Activated CD8-positive, alpha-beta T cell treated with anti-CD3 and anti-CD28 coated beads, Interleukin-2, amount 10 ng/mL, durations not matched to agents 7 days and 5 days (primary cell): ENCODE data around the gene SIK3. TPM values are rescaled to one million over a fixed set of nuclear protein-coding genes. Genes with fewer than 3 reads are reported as not detected.

Experiments
- ATAC-seq: fragments of 150-1000 bp; cut with Tn5 transposase; one replicate; pipeline ENCODE4 v1.10.0; 2021; ENCODE audit warnings: moderate library complexity
- CTCF ChIA-PET: fragments of 350-600 bp; sonication (Branson Sonifier 250); formaldehyde crosslinking; loops from one replicate; lab custom pipeline; 2021; ENCODE audit warnings: antibody characterized with exemption; lab: Charles Lee
- POLR2A ChIA-PET: fragments of 350-600 bp; sonication (Branson Sonifier 250); formaldehyde crosslinking; loops from one replicate; lab custom pipeline; 2021; ENCODE audit warnings: antibody characterized with exemption; lab: Charles Lee
- DNase-seq: peaks from one replicate; pipeline ENCODE4 v3.0.0-alpha.2; 2020
- H3K27ac Mint-ChIP-seq: one replicate; pipeline ENCODE4 v1.8.0; 2021; ENCODE audit warnings: mild to moderate bottlenecking, mixed read lengths
- H3K27me3 Mint-ChIP-seq: one replicate; pipeline ENCODE4 v1.8.0; 2021; ENCODE audit warnings: low read depth, mixed read lengths
- H3K36me3 Mint-ChIP-seq: one replicate; pipeline ENCODE4 v1.8.0; 2021; ENCODE audit warnings: low read depth, mixed read lengths
- H3K4me1 Mint-ChIP-seq: one replicate; pipeline ENCODE4 v1.8.0; 2021; ENCODE audit warnings: low read depth, mixed read lengths
- H3K4me3 Mint-ChIP-seq: one replicate; pipeline ENCODE4 v1.8.0; 2021; ENCODE audit warnings: mild to moderate bottlenecking, mixed read lengths
- H3K9me3 Mint-ChIP-seq: one replicate; pipeline ENCODE4 v1.8.0; 2022; ENCODE audit warnings: mixed read lengths; ENCODE audit not compliant: insufficient read depth
- total RNA-seq, 2 experiments: library from RNA; stranded (reverse); gene quantifications; one replicate each; pipeline ENCODE4 v1.2.3, GENCODE V29; 2021

The SIK3 gene
- total RNA-seq, 2 experiments from 2014 or later: 25.9 to 31.4 TPM

DNA sequence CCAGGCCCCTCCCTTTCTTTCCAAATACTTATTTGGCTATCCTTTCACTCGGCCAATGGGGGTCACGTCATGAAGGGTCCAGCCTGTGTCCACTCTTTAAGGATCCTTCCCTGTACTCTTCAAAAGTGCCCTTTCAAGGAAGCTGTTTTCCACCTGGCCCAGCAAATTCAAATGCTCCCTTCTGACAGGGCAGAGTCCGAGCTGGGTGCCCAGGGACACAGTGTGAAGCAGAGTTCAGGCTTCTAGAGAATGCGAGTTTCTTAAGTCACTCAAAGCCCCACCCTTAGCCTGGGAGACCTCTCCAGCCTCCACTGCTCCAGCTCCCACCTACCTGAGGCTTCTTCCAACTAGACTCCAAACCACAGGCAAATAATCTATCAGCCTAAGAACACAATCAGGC, 255.3 kb downstream of the SIK3 start:
- ChIA-PET CTCF (interaction anchor here (0.8 to 1.1 kb wide), 2 partner anchors 9 to 254 kb away, joined by 3 read pairs; no protein-coding TSS in a partner anchor), POLR2A (interaction anchor here (4.0 kb wide), 1 partner anchor 11 kb away, joined by 14 read pairs; no protein-coding TSS in a partner anchor)
- no peak overlapping the region for H3K4me3 Mint-ChIP-seq
- ATAC-seq: no peak
- H3K27ac Mint-ChIP-seq: peak overlapping the region; percentile 32
- no peak for DNase-seq
- H3K27me3 Mint-ChIP-seq: no peaks in the 10 kb centered on the region
- peaks cover 24% of the 10 kb centered on the region for H3K36me3 Mint-ChIP-seq
- peaks cover 3% of the 10 kb centered on the region for H3K4me1 Mint-ChIP-seq
- no peaks in the 10 kb centered on the region for H3K9me3 Mint-ChIP-seq

DNA sequence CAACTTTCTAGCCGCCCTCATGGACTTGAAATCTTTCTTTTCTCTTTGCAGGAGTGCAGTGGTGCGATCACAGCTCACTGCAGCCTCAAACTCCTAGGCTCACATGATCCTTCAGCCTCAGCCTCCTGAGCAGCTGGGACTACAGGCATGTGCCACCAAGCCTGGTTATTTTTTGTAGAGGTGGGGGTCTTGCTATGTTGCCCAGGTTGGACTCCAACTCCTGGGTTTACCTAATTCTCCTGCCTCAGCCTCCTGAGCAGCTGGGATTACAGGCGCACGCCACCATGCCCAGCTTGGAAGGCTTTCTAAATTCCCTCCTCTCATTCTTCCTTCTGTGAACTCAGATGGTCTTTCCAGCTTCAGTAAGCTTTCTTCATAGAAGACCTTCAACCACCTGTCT, 256.1 kb downstream of the SIK3 start:
- CTCF ChIA-PET: interaction anchor here (0.8 kb wide), 1 partner anchor 10 kb away, joined by 3 read pairs; no protein-coding TSS in a partner anchor
- H3K4me1 Mint-ChIP-seq: peaks cover 3% of the 10 kb centered on the region
- H3K27me3 Mint-ChIP-seq: no peaks in the 10 kb centered on the region
- no peak overlapping the region for H3K4me3 Mint-ChIP-seq
- H3K27ac Mint-ChIP-seq: no peak overlapping the region
- DNase-seq (no peak), ATAC-seq (no peak)
- H3K9me3 Mint-ChIP-seq: no peaks in the 10 kb centered on the region
- peaks cover 21% of the 10 kb centered on the region for H3K36me3 Mint-ChIP-seq
- POLR2A ChIA-PET: interaction anchor here (1.0 to 4.0 kb wide), 2 partner anchors 9 to 11 kb away, joined by 5 to 14 read pairs; no protein-coding TSS in a partner anchor

GRCh38 chr11:116840746-116841296, 257.4 kb downstream of the SIK3 start:
- Mint-ChIP-seq H3K9me3 (no peaks in the 10 kb centered on the region), H3K4me3 (no peak overlapping the region), H3K36me3 (peaks cover 10% of the 10 kb centered on the region), H3K27ac (no peak overlapping the region), H3K27me3 (no peaks in the 10 kb centered on the region), H3K4me1 (peaks cover 9% of the 10 kb centered on the region)
- no peak for DNase-seq
- ChIA-PET CTCF (interaction anchor here (0.9 to 2.5 kb wide), 4 partner anchors 9 to 108 kb away, joined by 3 to 11 read pairs (median 6); partner anchors contain the start of gene APOA5), POLR2A (interaction anchor here (4.0 kb wide), 1 partner anchor 13 kb away, joined by 14 read pairs; no protein-coding TSS in a partner anchor)
- no peak for ATAC-seq

GRCh38 chr11:116840224-116840745, 257.9 kb downstream of the SIK3 start:
- ChIA-PET POLR2A (interaction anchor here (0.6 to 4.0 kb wide), 2 partner anchors 13 to 46 kb away, joined by 3 to 14 read pairs; no protein-coding TSS in a partner anchor), CTCF (interaction anchor here (0.6 to 2.5 kb wide), 5 partner anchors 10 to 108 kb away, joined by 3 to 11 read pairs (median 5); partner anchors contain the start of gene APOA5)
- H3K27ac Mint-ChIP-seq: no peak overlapping the region

DNA sequence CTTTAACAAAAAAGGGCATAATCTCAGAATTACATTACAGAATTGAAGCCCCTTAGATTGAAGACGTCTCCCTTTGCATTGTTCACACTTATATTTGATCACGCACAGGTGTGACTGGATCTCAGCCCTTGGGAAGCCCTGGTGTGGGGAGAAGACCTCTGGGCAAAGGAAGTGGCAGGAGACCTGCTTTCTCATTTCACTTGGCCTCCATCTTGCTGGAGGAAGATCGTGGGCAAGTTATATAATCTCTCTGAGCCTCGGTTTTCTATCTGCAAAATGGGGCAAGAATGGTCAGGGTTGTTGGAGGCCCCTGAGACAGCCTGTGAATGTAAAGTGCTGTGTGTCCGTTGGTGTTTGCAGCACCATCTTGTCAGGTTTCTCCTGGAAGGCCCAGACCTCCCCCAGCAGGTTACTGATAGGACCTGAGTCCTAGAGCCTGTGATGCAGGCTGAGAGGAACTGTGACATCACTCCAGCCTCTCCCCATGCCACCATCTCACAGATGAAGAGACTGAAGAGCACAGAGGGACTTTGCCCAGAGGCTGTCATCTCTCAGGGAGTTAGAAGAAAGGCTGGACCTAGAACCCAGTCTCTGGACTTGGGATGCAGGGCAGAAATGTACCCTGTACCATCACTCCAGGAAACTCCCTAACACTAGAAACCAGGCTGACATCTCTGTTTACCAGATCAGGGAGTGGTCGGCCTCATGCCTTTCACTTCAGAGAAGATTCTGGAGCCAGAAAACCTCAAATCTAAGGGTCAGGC, 259.7 kb downstream of the SIK3 start:
- ATAC-seq: no peak
- CTCF ChIA-PET: interaction anchor here (1.0 to 6.5 kb wide), 4 partner anchors 15 to 48 kb away, joined by 3 to 211 read pairs (median 53); partner anchors contain the start of genes APOA5 and ZPR1
- DNase-seq: no peak
- H3K27ac Mint-ChIP-seq: no peak overlapping the region
- H3K36me3 Mint-ChIP-seq: no peaks in the 10 kb centered on the region
- H3K27me3 Mint-ChIP-seq: no peaks in the 10 kb centered on the region
- H3K4me1 Mint-ChIP-seq: peaks cover 20% of the 10 kb centered on the region
- POLR2A ChIA-PET: no interaction called here
- no peak overlapping the region for H3K4me3 Mint-ChIP-seq
- no peaks in the 10 kb centered on the region for H3K9me3 Mint-ChIP-seq

More at GRCh38 chr11:116840224-116840745, 257.9 kb downstream of the SIK3 start:
- H3K4me1 Mint-ChIP-seq: peaks cover 13% of the 10 kb centered on the region
- H3K27me3 Mint-ChIP-seq: no peaks in the 10 kb centered on the region
- H3K36me3 Mint-ChIP-seq: peaks cover 6% of the 10 kb centered on the region
- no peak overlapping the region for H3K4me3 Mint-ChIP-seq
- DNase-seq: no peak
- no peak for ATAC-seq
- no peaks in the 10 kb centered on the region for H3K9me3 Mint-ChIP-seq

DNA sequence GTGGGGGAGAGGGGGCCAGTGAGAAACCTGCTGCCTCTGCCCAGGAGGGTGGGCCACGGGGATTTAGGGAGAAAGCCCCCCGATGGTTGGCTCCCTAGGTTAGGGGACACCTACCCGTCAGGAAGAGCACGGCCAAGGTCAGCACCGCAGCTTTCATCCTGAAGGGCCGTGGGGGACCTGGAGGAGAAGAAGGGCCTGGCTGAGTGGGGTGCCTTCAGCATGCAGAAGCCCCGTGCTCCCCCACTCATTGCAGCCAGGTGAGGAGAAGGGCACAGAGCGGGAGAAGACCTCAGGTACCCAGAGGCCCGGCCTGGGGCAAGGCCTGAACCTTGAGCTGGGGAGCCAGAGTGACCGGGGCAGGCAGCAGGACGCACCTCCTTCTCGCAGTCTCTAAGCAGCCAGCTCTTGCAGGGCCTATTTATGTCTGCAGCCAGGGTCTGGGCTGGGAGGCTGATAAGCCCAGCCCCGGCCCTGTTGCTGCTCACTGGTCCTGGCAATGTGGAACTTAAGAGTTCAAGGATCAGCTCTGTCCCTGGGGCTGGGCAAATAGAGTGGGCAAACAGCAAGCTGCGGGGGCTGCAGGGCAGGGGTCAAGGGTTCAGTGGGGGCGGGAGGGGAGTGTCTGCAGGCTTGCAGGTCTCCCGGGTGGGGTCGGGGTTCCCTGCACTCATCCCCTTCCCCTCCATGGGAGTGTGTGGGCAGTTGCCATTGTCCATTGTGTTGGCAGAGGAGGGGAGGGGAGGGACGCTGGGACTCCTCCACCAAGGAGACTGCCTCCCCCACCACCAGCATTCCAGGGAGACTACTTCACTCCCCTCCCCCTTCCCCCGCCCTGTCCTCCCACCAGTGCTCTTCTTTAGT, 260.8 kb downstream of the SIK3 start, which contains the start of gene APOA1:
Gene APOA1 (minus strand): TSS at position 392 of the 861 bp plus-strand sequence. CDS start 235 bp downstream, at position 157.
- H3K9me3 Mint-ChIP-seq: no peaks in the 10 kb centered on the region
- ChIA-PET CTCF (interaction anchor here (1.7 to 6.5 kb wide), 8 partner anchors 16 to 390 kb away, joined by 6 to 211 read pairs (median 19); partner anchors contain the start of genes APOA5 and ZPR1), POLR2A (interaction anchor here (3.3 kb wide), 1 partner anchor 16 kb away, joined by 57 read pairs; no protein-coding TSS in a partner anchor)
- ATAC-seq (no peak), DNase-seq (no peak)
- H3K27ac Mint-ChIP-seq: no peak within 1 kb of the TSS
- H3K27me3 Mint-ChIP-seq: no peaks in the 10 kb centered on the region
- peaks cover 20% of the 10 kb centered on the region for H3K4me1 Mint-ChIP-seq
- no peak within 1 kb of the TSS for H3K4me3 Mint-ChIP-seq
- H3K36me3 Mint-ChIP-seq: no peaks in the 10 kb centered on the region

DNA sequence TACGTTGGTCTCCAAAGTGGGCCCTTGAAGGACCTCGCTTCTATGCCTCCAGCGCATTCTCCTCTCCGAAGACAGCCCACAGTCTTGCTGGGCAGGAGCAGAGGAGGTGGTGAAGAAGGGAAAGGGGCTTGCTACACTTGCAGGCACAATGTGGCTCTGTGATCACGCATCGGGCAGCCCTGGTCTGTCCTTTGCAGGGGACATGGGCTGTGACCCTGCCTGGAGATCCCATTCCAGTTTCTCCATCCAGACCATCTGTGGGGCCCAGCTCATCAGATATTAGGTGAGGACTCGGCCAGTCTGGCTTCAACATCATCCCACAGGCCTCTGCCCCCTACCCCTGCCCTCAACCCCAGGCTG, 261.6 kb downstream of the SIK3 start:
- Mint-ChIP-seq H3K4me1 (peaks cover 20% of the 10 kb centered on the region), H3K4me3 (no peak overlapping the region), H3K27me3 (no peaks in the 10 kb centered on the region), H3K27ac (no peak overlapping the region), H3K9me3 (no peaks in the 10 kb centered on the region), H3K36me3 (no peaks in the 10 kb centered on the region)
- POLR2A ChIA-PET: interaction anchor here (0.6 to 3.3 kb wide), 7 partner anchors 11 to 243 kb away, joined by 3 to 57 read pairs (median 4); partner anchors contain the start of gene ZPR1
- no peak for DNase-seq
- CTCF ChIA-PET: interaction anchor here (1.0 to 6.5 kb wide), 43 partner anchors 11 to 491 kb away, joined by 3 to 211 read pairs (median 8); partner anchors contain the start of genes APOA4, APOA5, BUD13 and CEP164
- no peak for ATAC-seq

GRCh38 chr11:116835791-116836631, 262.2 kb downstream of the SIK3 start:
- peaks cover 20% of the 10 kb centered on the region for H3K4me1 Mint-ChIP-seq
- POLR2A ChIA-PET: interaction anchor here (0.6 to 3.3 kb wide), 16 partner anchors 12 to 394 kb away, joined by 3 to 57 read pairs (median 4); partner anchors contain the start of genes APOA5, PAFAH1B2, SIK3 and ZPR1
- peak overlapping the region; percentile 76 for H3K27ac Mint-ChIP-seq
- H3K27me3 Mint-ChIP-seq: no peaks in the 10 kb centered on the region
- peak; percentile 96 for ATAC-seq
- no peaks in the 10 kb centered on the region for H3K9me3 Mint-ChIP-seq
- H3K4me3 Mint-ChIP-seq: peak overlapping the region; percentile 73
- CTCF ChIA-PET: interaction anchor here (0.6 to 6.5 kb wide), 65 partner anchors 9 to 492 kb away, joined by 3 to 211 read pairs (median 5); partner anchors contain the start of genes APOA4, APOA5, BUD13 and CEP164
- no peaks in the 10 kb centered on the region for H3K36me3 Mint-ChIP-seq
- DNase-seq: peak; percentile 91

DNA sequence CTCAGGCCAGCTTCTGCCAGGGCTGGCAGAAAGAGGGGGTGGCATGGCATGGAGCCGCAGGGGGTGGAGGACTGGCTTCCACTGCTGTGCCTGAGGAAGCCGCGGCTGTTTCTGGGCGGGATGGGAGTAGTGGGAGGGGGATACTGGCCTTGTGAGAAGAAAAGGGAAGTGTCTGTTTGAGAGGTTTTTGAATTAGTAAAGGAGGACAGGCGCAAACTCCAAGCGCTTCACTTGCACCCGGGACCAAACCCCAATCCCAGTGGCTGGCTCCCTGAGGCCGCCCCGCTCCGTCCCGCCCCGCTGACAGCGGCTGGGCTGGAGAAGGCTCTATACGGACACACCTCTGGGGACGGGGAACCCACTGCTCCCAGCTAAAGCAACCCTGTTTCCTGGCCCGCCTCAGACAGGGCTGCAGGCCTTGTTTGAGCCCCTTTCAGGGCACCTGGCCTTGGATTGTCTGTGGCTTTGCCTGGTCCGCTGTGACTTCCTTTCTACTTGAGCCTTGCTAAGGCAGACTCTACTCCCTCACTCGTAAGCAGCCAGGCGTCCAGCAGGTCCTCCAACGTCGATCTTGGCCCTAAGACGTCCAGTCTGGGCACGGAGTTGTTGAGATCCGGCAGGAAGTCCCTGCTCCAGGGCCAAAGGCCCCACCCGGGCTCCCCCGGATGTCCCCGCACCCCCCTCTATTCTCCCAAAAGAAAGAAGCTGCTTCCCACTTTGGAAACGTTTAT, 263.0 kb downstream of the SIK3 start:
- no peaks in the 10 kb centered on the region for H3K9me3 Mint-ChIP-seq
- POLR2A ChIA-PET: interaction anchor here (0.7 to 3.3 kb wide), 12 partner anchors 13 to 395 kb away, joined by 3 to 57 read pairs (median 4); partner anchors contain the start of genes APOA5, PAFAH1B2, SIK3 and ZPR1
- peaks cover 18% of the 10 kb centered on the region for H3K4me1 Mint-ChIP-seq
- no peaks in the 10 kb centered on the region for H3K36me3 Mint-ChIP-seq
- ATAC-seq (peak; percentile 6), DNase-seq (no peak)
- no peaks in the 10 kb centered on the region for H3K27me3 Mint-ChIP-seq
- peak overlapping the region; percentile 76 for H3K27ac Mint-ChIP-seq
- peak overlapping the region; percentile 73 for H3K4me3 Mint-ChIP-seq
- CTCF ChIA-PET: interaction anchor here (0.6 to 6.5 kb wide), 62 partner anchors 8 to 493 kb away, joined by 3 to 211 read pairs (median 6); partner anchors contain the start of genes APOA4, APOA5, BUD13 and CEP164
